HG02588 (cell line): ENCODE data around the gene PSMD14.

Experiments used
- ATAC-seq: cut with Tn5 transposase; IDR thresholded peaks from one replicate; pipeline ENCODE4 v1.9.1; 2021; ENCODE audit warnings: mild to moderate bottlenecking, moderate library complexity; ENCODE audit not compliant: unreplicated experiment

The PSMD14 gene

GRCh38 chr2:161381546-161381945 lies 73.3 kb downstream of the PSMD14 start:
- no peak for ATAC-seq

- ATAC-seq = no peak
Observed at GRCh38 chr2:161382747-161383146, 74.5 kb downstream of the PSMD14 start.

GRCh38 chr2:161384864-161385263 lies 76.6 kb downstream of the PSMD14 start:
- peak; percentile 73 for ATAC-seq

- ATAC-seq = peak; percentile 56
Observed at GRCh38 chr2:161386228-161386824, 78.1 kb downstream of the PSMD14 start.

GRCh38 chr2:161388146-161388779 lies 80.0 kb downstream of the PSMD14 start:
- ATAC-seq = no peak

- no peak for ATAC-seq
Observed at GRCh38 chr2:161391737-161392506, 83.7 kb downstream of the PSMD14 start.

- ATAC-seq = no peak
Observed at GRCh38 chr2:161400076-161400475, 91.9 kb downstream of the PSMD14 start.

GRCh38 chr2:161402297-161402696 lies 94.1 kb downstream of the PSMD14 start:
- ATAC-seq = no peak

GRCh38 chr2:161406316-161406715 lies 98.1 kb downstream of the PSMD14 start:
- no peak for ATAC-seq

- no peak for ATAC-seq
Observed at GRCh38 chr2:161407597-161407996, 99.4 kb downstream of the PSMD14 start.

GRCh38 chr2:161409308-161409907 lies 101.2 kb downstream of the PSMD14 start:
- no peak for ATAC-seq

GRCh38 chr2:161412346-161412745 lies 104.1 kb downstream of the PSMD14 start:
- ATAC-seq = no peak

- ATAC-seq = peak; percentile 36
Observed at GRCh38 chr2:161414042-161415033, 106.1 kb downstream of the PSMD14 start.

- ATAC-seq = peak; percentile 34
Observed at GRCh38 chr2:161415034-161415986, 107.1 kb downstream of the PSMD14 start.

- no peak for ATAC-seq
Observed at GRCh38 chr2:161415987-161416707, 107.9 kb downstream of the PSMD14 start, which contains the start of gene TBR1. Gene TBR1 (plus strand): TSS chr2:161416297. CDS start chr2:161416411, 114 bp downstream.

GRCh38 chr2:161416708-161417437 lies 108.6 kb downstream of the PSMD14 start:
- ATAC-seq = no peak

- no peak for ATAC-seq
Observed at GRCh38 chr2:161417438-161418274, 109.4 kb downstream of the PSMD14 start.
